AG09319 (cell line): ENCODE data around the gene ITGA3.

Experiments used
- DNase-seq: peaks from one replicate; pipeline ENCODE4 v3.0.0-alpha.2; 2010; ENCODE audit warnings: low read depth; ENCODE audit errors: extremely low read depth
- CTCF ChIP-seq: IDR thresholded peaks from 2 replicates; pipeline ENCODE4 v1.5.1; 2011; ENCODE audit warnings: low read depth, mild to moderate bottlenecking, inconsistent platforms, low read length, moderate library complexity

The ITGA3 gene

GRCh38 chr17:50100480-50100883 is 44.6 kb downstream of the ITGA3 start:
- TF ChIP-seq CTCF = no peak
- DNase-seq = no peak

- TF ChIP-seq CTCF = no peak
- DNase-seq = no peak
Measured at GRCh38 chr17:50100921-50101345, 45.0 kb downstream of the ITGA3 start.

- no peak for TF ChIP-seq CTCF
- no peak for DNase-seq
Measured at GRCh38 chr17:50101346-50102163, 45.6 kb downstream of the ITGA3 start.

- DNase-seq = no peak
- no peak for TF ChIP-seq CTCF
Measured at GRCh38 chr17:50102164-50102991, 46.5 kb downstream of the ITGA3 start.

GRCh38 chr17:50103252-50103651 is 47.3 kb downstream of the ITGA3 start:
- TF ChIP-seq CTCF = no peak
- no peak for DNase-seq

- no peak for DNase-seq
- no peak for TF ChIP-seq CTCF
Measured at GRCh38 chr17:50103941-50104340, 48.0 kb downstream of the ITGA3 start.

GRCh38 chr17:50105811-50106210 is 49.9 kb downstream of the ITGA3 start:
- TF ChIP-seq CTCF = no peak
- no peak for DNase-seq
